BLaER1 (cell line): Measurements from ENCODE around the gene DLX3.
A peak's percentile ranks its signal among the peaks of the same experiment; 100 is the strongest.

Experiments
- H3K27ac ChIP-seq: shearing (Covaris generic); formaldehyde crosslinking; 2 replicates; pipeline ENCODE4 v1.8.1; 2022
- H3K27me3 ChIP-seq: shearing (Covaris generic); formaldehyde crosslinking; 2 replicates; pipeline ENCODE4 v1.8.1; 2022
- H3K36me3 ChIP-seq: shearing (Covaris generic); formaldehyde crosslinking; 2 replicates; pipeline ENCODE4 v1.8.1; 2022
- H3K4me1 ChIP-seq: shearing (Covaris generic); formaldehyde crosslinking; 2 replicates; pipeline ENCODE4 v1.8.1; 2022
- H3K4me2 ChIP-seq: shearing (Covaris generic); formaldehyde crosslinking; 2 replicates; pipeline ENCODE4 v1.8.1; 2022
- H3K4me3 ChIP-seq: shearing (Covaris generic); formaldehyde crosslinking; 2 replicates; pipeline ENCODE4 v1.8.1; 2022
- H3K9ac ChIP-seq: shearing (Covaris generic); formaldehyde crosslinking; 2 replicates; pipeline ENCODE4 v1.8.1; 2022
- H3K9me3 ChIP-seq: shearing (Covaris generic); formaldehyde crosslinking; 2 replicates; pipeline ENCODE4 v1.8.1; 2022
- H4K20me1 ChIP-seq: shearing (Covaris generic); formaldehyde crosslinking; 2 replicates; pipeline ENCODE4 v1.8.1; 2022
- Cebpa-rat ChIP-seq: shearing (Covaris generic); IDR thresholded peaks from 2 replicates; pipeline ENCODE4 v1.8.1; 2022

The DLX3 gene

DNA sequence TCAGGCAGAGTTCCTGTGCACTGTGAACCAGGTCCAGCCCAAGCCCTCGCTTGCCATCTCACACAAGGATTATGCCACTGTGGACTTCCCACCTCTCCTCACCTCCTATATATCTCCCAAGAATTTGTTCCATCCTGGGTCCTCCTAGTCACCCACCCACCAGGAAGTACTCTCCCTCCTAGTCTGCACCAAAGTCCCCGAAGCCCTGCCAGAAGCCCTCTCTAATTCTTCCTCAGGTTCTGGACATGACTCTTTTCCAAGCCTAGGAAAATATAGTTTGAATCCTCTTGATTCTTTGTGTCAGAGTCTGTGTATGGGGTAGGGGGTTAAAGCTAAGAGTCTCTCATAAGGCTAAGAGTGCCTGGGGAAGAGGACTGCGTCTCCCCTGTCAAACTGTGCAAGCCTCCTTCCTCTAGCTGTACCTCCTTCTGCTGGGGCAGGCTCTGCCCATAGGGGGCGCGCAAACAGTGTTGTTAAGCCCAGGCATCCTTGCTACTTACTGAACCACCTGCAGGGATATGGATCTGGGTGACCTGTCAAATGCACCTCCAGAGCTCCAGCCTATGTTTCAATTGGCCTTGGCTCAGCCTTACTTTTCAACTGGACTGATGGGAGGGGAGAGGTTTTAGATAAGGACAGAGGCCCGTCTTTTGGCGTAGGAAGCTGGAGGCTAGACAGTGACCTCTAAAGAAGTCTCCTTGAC, 42.7 kb downstream of the DLX3 start:
- H3K4me1 ChIP-seq = peaks cover 12% of the 10 kb centered on the region
- peaks cover 5% of the 10 kb centered on the region; the same call in 1 of the 2 replicates for H3K27me3 ChIP-seq
- no peak overlapping the region for H3K4me3 ChIP-seq
- no peaks in the 10 kb centered on the region for H4K20me1 ChIP-seq
- no peaks in the 10 kb centered on the region for H3K9me3 ChIP-seq
- no peaks in the 10 kb centered on the region for H3K36me3 ChIP-seq
- H3K4me2 ChIP-seq = peak overlapping the region; percentile 27; the same call in 1 of the 2 replicates
- no peak overlapping the region for H3K27ac ChIP-seq
- H3K9ac ChIP-seq = no peak overlapping the region
- TF ChIP-seq Cebpa-rat = no peak

DNA sequence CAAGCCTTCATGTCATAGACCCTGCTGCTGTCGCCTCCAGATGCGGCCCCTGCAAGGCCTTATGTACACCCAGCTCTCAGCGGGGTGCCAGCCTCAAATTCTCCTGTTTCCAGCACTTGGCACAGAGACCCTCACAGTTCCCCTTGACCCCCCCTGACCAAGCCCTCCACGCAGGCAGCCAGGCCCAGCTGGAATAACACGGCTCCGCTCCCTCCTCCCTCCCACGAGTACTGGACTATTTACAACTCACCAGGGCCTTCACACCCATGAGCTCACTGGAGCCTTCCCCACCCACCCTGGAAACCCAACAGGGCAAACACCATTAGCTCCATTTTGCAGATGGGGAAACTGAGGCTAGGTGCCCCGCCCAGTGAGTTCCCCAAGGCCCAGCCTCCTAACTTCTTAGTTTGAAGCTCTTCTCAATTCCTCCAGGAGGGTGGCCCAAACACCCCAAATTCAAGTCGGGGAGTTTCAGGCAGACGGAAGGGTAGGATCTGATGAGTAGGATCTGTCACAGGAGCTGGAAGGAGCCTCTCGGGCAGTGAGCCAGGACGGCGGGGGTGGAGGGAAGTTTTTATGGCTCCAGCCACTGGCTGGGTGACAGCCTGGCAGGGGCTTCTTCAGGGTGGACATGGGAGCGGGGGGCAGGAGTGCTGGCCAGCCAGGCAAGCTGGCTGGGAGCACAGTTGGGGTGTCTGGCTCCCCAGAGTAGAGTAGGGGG, 43.5 kb downstream of the DLX3 start:
- Histone ChIP-seq H4K20me1 (no peaks in the 10 kb centered on the region), H3K36me3 (no peaks in the 10 kb centered on the region), H3K9me3 (no peaks in the 10 kb centered on the region), H3K9ac (no peak overlapping the region), H3K4me1 (peaks cover 12% of the 10 kb centered on the region), H3K27ac (no peak overlapping the region), H3K4me3 (no peak overlapping the region), H3K27me3 (peaks cover 5% of the 10 kb centered on the region; the same call in 1 of the 2 replicates), H3K4me2 (no peak overlapping the region)
- no peak for TF ChIP-seq Cebpa-rat

DNA sequence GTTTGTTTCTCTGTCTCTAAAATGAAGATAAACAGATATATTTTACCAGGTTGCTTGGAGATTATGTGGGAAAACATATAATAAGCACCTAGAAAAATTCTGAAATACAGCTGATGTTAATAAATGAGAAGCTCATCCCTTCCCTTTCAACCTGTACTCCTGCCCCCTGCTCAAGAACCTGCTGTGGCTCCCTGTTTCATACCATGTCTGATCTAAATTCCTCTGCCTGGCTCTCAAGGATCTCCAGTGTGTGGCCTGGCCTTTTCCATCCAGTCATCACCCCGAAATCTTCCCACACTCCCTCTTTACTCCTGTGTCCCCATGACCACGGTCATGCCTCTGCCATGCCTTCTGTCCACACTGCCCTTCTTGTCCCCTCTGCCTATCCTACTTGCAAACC, 45.4 kb downstream of the DLX3 start:
- H3K4me2 ChIP-seq = no peak overlapping the region
- no peaks in the 10 kb centered on the region for H3K9me3 ChIP-seq
- no peaks in the 10 kb centered on the region for H4K20me1 ChIP-seq
- H3K27ac ChIP-seq = no peak overlapping the region
- H3K4me3 ChIP-seq = no peak overlapping the region
- TF ChIP-seq Cebpa-rat = no peak
- H3K36me3 ChIP-seq = no peaks in the 10 kb centered on the region
- H3K4me1 ChIP-seq = peaks cover 12% of the 10 kb centered on the region
- no peak overlapping the region for H3K9ac ChIP-seq
- peaks cover 6% of the 10 kb centered on the region; the same call in 1 of the 2 replicates for H3K27me3 ChIP-seq

DNA sequence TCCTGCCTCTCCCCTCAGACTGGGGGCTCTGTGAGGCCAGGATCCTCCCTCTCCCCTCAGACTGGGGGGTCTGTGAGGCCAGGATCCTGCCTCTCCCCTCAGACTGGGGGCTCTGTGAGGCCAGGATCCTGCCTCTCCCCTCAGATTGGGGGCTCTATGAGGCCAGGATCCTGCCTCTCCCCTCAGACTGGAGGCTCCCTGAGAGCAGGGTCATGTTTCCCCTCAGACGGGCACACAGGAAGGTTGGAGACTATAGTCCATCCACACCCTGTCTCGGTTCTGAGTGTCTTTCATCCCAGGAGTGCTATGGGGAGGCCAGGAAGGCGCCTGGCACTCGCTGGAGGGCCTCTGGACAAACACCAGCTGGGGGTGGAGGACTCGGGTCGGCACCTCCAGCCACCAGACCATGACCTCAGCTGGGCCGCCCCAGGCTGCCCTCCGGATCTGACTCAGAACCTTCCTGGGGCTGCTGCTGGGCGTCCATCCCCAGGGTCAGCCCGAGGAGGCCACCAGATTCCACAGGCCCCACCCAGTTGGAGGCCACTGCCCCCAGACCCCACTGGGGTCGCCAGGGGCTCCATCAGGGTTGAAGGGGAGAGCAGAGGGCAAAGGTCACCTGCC, 48.0 kb downstream of the DLX3 start:
- Histone ChIP-seq H3K4me2 (no peak overlapping the region), H3K36me3 (no peaks in the 10 kb centered on the region), H3K4me3 (no peak overlapping the region), H3K27me3 (peaks cover 14% of the 10 kb centered on the region; the same call in 1 of the 2 replicates), H3K4me1 (no peaks in the 10 kb centered on the region), H3K9ac (no peak overlapping the region), H4K20me1 (no peaks in the 10 kb centered on the region), H3K27ac (no peak overlapping the region), H3K9me3 (no peaks in the 10 kb centered on the region)
- TF ChIP-seq Cebpa-rat = no peak

DNA sequence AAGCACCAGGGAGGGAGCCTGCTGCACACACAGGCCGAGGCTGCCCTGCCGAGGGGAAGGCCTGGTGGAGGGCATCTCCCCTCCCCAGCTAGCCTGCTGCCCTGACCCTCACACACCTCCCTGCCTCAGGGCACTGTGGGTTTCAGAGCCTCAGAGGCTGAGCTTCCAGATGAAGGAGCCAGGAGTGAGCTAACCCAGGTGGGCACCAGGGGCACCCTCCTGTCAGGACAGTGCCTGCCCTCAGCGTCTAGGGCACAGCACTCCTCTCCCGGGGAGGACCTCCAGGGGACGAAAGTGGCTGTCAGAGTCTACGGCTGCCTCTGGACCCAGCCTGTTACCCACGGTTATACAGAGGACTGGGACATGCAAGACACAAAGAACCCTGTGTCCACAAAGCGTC, 48.8 kb downstream of the DLX3 start:
- no peak for TF ChIP-seq Cebpa-rat
- no peak overlapping the region for H3K4me2 ChIP-seq
- peaks cover 10% of the 10 kb centered on the region; the same call in 1 of the 2 replicates for H3K27me3 ChIP-seq
- H3K4me3 ChIP-seq = no peak overlapping the region
- no peak overlapping the region for H3K9ac ChIP-seq
- H3K27ac ChIP-seq = no peak overlapping the region
- no peaks in the 10 kb centered on the region for H3K4me1 ChIP-seq
- no peaks in the 10 kb centered on the region for H3K9me3 ChIP-seq
- H4K20me1 ChIP-seq = no peaks in the 10 kb centered on the region
- H3K36me3 ChIP-seq = no peaks in the 10 kb centered on the region

DNA sequence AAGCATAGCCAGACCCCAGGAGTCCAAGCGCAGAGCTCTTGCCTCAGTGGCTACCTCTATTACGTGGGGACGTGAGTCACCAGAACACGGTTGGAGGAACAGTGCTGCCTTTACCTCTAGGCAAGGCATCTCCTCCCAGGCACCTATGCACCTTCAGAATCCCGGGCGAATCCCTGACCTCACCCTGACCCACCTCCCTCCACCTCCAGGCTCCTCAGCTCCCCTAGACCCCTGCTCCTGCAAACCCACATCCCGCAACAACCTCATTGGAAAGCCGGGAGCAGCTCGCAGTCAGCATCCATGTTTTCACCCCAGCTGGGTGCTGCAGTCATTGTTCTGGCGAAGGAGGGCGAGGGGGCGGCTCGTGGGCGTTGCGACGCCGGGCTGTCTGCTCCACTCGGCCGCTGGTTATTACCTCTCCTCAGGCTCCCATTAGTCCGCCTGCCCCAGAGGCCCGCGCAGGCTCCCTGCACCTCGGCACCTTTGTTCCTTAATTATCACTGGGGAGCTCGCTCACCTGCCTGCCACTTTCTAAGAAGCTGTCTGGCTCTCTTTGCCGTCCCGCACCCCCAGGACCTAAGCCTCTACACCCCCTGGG, 50.7 kb downstream of the DLX3 start:
- no peak overlapping the region for H3K4me2 ChIP-seq
- H4K20me1 ChIP-seq = no peaks in the 10 kb centered on the region
- TF ChIP-seq Cebpa-rat = no peak
- H3K4me3 ChIP-seq = no peak overlapping the region
- H3K9me3 ChIP-seq = no peaks in the 10 kb centered on the region
- H3K4me1 ChIP-seq = no peaks in the 10 kb centered on the region
- H3K27ac ChIP-seq = no peak overlapping the region
- H3K27me3 ChIP-seq = peaks cover 10% of the 10 kb centered on the region; the same call in 1 of the 2 replicates
- H3K9ac ChIP-seq = no peak overlapping the region
- no peaks in the 10 kb centered on the region for H3K36me3 ChIP-seq

DNA sequence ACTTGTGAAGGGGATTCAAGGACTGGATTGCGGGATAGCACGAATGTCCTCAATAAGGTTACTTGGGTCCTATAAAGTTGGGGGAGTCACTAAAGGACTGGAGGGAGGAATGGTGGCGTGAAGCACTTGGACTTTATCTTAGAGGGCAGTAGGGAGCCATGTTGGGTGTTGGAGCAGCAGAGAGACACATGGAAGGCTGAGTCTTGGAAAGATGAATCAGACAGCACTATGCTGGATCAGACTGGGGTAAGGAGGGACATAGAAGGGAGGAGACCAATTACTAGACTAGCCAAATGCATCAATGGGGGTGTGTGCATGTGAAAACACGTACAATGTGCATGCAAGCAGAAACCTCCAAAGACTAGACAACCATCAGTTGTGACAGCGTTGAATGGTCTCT, 52.1 kb downstream of the DLX3 start:
- Histone ChIP-seq H3K9me3 (no peaks in the 10 kb centered on the region), H3K4me2 (no peak overlapping the region), H3K4me1 (no peaks in the 10 kb centered on the region), H4K20me1 (no peaks in the 10 kb centered on the region), H3K4me3 (no peak overlapping the region), H3K27ac (no peak overlapping the region), H3K36me3 (no peaks in the 10 kb centered on the region), H3K27me3 (0 out of 2 replicates have a peak, but pooled peaks cover 10% of the 10 kb centered on the region), H3K9ac (no peak overlapping the region)
- no peak for TF ChIP-seq Cebpa-rat

DNA sequence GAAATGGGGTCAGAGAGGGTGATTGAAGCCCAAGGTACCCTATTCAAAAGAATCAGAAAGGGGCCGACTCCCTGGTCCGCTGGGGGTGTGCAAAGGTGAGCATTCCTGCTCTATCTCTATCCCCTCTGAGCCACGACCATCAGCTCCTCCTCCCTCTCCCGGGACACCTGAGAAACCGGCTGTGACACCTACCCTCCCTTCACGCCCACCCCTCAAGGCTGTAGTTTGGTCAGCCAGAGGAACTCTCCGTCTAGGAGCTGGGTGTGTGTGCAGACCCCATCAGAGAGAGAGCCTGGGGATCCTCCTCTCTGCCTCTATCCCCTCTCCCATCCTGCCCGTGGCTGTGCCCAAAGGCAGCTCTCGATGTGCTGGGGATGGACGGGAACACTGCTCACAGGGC, 53.6 kb downstream of the DLX3 start:
- no peak overlapping the region for H3K4me2 ChIP-seq
- H3K9ac ChIP-seq = no peak overlapping the region
- H3K9me3 ChIP-seq = no peaks in the 10 kb centered on the region
- H3K27me3 ChIP-seq = 0 out of 2 replicates have a peak, but pooled peaks cover 10% of the 10 kb centered on the region
- no peak for TF ChIP-seq Cebpa-rat
- H3K4me1 ChIP-seq = no peaks in the 10 kb centered on the region
- no peak overlapping the region for H3K27ac ChIP-seq
- H4K20me1 ChIP-seq = no peaks in the 10 kb centered on the region
- no peak overlapping the region for H3K4me3 ChIP-seq
- no peaks in the 10 kb centered on the region for H3K36me3 ChIP-seq
